ENCODE measurements around the gene CTAG1B.
A peak's percentile ranks its signal among the peaks of the same experiment; 100 is the strongest.
"Not testable (repeated sequence)": the region's sequence is repeated elsewhere in the genome, so short reads cannot be mapped to it uniquely, and the experiment has no call there.

CTAG1B gene

DNA sequence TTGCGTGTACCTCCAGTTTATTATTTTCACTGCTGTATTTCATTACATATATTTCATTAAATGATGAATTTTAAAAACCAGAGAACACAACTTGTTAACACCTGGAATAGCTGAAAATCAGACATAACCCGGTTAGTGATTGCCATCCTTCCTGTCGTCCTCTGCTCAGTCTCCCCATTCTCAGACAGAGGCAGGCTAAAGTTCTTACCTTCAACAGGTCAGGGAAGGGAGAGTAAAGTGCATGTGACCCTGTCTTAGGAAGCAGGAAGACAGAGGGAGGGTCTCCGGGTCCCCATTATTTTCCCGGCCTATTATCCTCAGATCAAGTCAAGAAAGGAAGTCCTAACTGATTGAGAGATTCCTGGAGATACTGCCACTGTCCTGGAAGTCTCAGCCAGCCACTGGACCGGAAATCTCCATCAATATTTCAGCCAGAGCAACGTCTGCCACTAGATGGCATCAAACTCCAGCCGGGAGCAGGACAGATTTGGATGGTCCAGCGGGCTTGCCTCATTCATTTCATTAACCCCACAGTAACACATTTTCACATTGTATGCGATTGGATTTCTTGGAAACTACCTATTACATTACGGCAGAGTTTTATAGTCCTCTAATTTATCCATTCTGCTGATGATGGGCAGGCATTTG is 1.8 kb upstream of the CTAG1B start:
- DNase-seq: not testable (repeated sequence)

DNA sequence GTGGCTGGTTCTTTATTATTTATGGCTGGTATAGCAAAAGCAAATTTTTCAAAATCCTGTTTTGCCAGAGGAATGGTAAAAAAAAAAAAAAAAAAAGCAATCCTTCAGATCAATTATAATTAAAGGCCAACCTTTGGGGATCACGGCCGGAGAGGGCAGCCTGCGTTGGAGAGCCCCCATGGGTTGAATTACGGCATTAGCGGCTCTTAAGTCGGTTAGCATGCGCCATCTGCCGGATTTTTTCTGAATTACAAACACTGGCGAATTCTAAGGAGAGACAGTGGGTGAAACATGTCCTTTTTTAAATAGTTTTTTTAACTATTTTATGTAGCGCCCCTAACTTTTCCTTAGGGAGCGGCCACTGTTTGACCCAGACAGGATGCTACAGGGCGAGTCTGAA is 5.5 kb downstream of the CTAG1B start:
- DNase-seq: not testable (repeated sequence)

DNA sequence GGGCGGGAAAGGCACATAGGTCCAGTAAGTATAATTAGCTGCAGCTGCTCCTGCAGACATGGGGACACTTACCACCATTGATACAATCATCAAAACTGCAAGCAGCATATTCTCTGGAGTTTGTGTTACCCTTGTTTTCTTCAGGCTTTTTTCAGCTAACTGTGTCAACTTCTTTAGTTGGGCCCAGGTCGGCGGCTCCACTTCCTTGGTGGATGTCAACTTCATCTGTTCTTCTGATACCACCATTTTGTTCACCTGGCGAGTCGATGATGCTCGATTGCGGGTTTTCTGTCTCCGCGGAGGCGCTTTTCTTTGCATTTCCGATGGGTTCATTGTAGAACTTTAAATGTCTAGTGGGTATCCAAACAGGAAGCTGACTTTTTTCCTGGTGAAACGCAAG is 7.9 kb downstream of the CTAG1B start:
- not testable (repeated sequence) for DNase-seq

DNA sequence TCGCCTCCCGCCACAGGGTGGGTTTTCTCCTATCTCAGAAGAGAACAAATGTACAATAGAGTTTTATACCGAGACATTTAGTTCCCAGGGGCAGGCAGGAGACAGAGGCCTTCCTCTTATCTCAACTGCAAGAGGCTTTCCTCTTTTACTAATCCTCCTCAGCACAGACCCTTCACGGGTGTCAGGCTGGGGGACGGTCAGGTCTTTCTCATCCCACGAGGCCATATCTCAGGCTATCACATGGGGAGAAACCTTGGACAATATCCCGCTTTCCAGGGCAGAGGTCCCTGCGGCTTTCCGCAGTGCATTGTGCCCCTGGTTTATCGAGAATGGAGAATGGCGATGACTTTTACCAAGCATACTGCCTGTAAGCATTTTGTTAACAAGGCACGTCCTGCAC is 10.3 kb downstream of the CTAG1B start:
- not testable (repeated sequence) for DNase-seq

DNA sequence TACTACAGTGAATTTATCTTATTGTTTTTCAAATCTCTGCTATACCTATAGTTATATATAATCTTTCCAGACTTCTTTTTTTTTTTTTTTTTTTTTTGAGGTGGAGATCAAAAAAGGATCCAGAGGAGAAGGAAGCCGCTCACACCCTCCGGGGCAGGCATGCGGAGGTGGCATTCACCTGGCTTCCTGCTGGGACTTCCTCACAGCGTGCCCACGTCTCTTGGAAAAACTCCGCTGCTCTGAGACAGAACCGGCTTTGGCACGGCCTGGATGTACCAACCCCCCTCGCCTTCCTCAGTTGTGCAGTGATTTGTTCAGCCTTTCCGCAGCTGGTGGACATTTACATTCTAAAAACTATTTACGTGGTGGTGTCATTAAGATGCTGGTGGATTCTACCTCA is 11.1 kb downstream of the CTAG1B start:
- DNase-seq: not testable (repeated sequence)

DNA sequence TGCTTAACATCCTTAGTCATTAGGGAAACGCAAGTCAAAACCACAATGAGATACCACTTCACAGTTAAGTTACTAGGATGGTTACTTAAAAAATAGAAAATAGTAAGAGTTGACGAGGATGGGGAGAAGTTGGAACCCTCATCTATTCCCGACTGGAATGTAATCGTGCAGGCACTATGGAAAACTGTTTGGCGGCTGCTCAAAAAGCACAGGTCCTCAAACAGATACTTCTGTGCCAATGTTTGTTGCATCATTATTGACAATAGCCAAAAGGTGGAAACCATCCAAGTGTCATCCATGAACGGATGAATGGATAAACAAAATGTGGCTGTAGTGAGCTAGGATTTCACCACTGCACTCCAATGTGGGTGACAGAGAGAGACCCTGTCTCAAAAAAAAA is 11.7 kb downstream of the CTAG1B start:
- no peak for DNase-seq

DNA sequence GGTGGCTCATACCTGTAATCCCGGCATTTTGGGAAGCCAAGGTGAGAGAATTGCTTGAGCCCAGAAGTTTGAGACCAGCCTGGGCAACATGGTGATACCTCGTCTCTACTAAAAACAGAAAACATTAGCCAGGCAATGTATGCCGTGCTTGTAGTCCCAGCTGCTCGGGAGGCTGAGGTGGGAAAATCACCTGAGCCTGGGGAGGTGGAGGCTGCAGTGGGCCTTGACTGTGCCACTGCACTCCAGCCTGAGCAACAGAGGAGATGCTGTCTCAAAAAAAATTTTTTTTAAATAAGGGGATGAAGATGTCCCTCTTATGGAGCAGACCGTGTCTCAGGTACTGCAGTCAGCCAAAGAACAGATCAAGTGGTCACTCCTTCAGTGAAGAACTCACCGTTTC is 13.5 kb downstream of the CTAG1B start:
- DNase-seq: no peak

DNA sequence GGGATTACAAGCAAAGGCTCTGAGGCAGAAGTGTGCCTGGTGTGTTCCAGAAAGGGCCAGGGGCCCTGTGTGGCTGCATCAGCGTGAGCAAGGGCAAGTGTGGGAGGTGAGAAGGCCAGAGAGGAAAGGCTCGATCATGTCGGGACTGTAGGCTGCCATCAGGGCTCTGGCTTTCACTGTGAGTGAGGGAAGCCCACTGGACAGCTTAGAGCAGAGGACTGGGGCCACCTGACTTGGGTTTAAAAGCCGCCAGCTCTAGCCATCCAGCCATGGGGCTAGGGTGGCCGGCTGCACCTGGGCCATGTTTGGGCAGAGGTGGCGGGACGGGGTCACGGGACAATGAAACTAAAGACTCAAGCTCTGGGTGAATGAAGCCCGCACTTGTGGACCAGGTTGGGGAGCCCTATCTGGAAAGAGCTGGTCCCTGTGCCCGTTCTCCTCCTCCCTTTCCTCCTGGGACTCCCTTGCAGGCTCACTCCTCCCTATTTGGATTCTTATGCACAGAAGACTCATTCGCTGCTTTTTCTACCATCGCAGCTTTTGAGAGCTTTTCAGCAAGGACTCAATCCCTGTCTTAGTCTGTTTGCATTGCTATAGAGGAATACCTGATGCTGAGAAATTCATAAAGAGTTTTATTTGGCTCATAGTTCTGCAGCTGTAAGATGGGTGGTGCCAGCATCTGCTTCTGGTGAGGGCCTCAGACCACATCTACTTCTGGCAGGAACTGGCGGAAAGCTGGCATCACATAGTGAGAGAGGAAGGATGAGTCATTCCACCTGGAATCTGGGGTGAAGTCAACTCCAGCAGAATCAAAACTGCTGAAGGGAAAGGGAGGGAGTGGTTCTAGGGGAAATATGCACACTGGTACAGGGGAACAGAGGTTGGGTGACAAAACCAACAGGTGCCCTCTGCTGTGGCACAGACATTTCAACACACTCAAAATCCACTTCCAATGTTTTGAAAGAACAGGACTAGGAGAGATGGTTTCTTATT is 15.3 kb downstream of the CTAG1B start:
- DNase-seq: no peak

DNA sequence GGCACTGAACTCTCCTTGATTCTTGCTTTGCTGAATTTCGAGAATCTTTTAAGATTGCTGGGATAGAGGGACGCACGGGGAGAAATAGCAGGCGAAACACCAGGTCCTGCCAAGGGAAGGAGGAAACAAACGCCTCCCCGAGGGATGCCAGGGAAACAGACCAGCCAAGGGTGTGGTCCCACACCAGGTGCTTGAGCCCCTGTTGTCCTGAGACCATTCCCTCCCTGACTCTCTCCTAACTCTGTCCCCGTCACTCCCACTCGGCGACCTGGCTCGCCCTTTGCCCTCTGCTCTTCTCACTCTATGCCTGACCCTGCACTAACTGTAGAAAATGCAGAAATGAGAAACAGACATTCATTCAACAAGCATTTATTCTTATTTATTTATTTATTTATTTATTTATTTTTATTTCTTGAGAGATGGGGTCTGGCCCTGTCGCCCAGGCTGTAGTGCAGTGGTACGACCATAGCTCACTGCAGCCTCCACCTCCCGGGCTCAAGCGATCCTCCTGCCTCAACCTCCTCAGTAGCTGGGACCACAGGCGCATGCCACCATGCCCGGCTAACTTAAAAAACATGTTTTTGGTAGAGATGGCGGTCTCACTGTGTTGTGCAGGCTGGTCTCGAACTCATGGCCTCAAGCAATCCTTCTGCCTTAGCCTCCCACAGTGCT is 16.2 kb downstream of the CTAG1B start:
- DNase-seq: no peak

DNA sequence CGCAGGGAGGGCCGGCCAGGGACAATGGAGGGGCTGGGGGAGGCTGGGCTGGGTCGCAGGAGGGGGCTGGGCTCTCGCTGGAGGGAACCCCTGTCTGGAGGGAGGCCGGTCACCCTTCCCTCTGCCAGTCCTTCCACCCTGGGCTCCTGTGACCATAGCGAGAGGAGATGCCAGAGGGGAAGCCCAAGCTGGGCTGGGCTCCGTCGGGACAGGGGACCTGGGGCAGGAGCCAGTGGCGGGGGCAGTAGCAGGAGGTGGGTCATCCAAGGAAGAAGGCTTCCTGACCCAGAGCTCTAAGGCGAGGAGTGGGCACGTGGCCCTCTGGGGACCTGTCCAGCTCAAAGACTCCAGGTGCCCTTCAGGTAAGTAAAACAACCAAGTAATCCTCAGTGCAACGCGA is 16.9 kb downstream of the CTAG1B start:
- DNase-seq: no peak

DNA sequence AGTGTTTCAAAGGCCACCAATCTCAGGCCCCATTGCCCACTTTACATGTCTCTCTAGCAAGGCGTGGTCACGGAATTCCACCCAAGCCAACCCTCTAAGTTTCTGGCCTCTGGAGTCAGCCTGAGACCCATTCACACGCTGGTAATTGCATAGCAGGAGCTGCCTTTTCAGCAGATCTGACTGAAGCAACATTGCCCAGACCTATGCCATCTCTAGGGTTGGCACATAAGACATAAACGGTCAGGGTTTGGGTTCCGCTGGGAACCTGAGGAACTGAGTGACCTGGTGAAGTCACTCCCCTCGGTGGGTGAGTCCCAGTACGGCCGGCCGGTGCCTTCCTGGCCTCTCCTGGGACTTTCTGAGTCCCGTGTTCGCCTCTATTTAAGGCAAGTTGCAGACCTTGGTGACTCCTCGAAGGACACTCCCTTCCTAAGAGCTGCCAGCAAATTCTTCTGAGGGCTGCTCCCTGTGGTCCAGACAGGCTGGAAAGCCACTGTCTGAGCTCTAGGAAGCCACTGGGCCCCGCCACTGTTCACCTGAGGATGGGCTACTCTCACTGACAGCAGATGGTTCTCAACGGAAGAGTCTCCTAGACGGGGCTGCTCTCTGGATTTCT is 18.2 kb downstream of the CTAG1B start:
- no peak for DNase-seq

DNA sequence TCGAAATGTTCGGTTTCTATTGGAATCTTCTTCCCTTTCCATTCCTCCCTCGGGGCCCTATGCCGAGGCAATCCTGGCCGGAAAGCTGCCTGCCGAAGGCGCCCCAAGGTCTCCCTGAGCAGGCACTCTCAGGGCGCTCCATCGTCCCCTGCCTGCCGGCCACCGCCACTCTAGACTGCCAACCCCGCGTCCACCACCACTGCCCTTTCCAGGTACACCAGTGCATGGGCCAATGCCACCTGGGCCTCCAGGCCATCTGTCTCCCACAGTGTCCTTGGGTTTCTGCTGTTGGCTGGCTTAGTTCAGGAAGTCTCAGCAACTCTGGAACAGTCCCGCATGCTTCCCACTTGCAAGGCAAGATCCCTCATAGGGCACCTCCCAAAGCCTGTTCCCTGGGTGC is 19.6 kb downstream of the CTAG1B start:
- DNase-seq: no peak

DNA sequence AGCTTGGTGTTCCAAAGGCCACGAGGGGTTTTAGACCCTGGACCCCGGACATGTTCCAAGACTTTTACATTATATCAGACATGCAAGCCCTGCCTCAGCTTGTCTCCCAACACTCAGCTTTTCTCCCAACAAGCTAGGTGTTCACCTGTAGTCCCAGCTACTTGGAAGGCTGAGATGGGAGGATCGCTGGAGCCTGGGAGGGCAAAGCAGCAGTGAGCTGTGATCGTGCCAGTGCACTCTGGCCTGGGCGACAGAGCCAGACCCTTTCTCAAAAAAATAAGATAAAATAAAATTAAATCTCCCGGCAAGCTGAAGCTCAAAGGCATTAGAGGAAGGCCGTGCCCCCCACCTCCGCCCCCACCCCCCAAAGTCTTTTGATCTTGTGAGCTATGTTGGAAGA is 20.4 kb downstream of the CTAG1B start:
- DNase-seq: no peak

DNA sequence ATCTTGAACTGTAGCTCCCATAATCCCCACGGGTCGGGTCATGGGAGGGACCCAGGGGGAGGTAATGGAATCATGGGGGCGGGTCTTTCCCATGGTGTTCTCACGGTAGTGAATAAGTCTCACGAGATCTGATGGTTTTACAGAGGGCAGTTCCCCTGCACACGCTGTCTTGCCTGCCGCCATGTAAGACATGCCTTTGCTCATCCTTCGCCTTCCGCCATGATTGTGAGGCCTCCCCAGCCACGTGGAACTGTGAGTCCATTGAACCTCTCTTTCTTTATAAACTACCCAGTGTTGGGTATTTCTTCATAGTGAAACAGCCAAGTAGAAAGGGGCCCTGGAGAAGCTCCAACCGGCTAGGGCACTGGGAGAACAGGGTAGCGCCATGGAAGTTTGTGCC is 21.9 kb downstream of the CTAG1B start:
- no peak for DNase-seq

DNA sequence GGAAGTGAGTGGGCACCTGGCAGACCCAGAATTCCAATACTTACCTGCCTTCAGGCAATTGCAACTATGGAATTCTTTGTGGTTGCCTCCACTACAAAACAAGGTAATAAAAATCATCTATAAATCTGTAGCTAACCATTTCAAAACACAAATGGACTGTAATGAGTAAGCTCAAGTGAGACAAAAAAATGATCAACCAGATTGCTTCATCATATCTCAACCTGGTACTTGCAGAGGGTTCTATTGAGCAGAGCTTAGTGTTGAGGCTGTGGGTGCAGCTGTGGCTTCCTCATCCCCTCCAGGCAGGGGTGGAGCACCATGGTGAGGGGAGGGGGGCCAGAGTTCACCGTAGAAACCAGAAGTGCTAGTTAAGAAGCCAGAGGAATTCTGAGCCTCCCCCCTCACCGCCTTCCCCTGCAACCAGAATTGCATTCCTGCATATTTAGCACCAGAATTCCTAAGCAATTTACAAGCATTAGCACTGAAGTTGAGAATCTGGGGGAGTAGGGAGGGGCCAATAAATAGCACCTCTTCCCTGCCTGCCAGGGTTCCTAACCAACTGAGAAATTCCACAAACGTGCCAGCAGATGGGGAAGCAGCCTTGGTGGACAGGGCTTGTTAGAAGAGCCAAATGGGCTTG is 22.7 kb downstream of the CTAG1B start:
- DNase-seq: peak; percentile 0 to 13

DNA sequence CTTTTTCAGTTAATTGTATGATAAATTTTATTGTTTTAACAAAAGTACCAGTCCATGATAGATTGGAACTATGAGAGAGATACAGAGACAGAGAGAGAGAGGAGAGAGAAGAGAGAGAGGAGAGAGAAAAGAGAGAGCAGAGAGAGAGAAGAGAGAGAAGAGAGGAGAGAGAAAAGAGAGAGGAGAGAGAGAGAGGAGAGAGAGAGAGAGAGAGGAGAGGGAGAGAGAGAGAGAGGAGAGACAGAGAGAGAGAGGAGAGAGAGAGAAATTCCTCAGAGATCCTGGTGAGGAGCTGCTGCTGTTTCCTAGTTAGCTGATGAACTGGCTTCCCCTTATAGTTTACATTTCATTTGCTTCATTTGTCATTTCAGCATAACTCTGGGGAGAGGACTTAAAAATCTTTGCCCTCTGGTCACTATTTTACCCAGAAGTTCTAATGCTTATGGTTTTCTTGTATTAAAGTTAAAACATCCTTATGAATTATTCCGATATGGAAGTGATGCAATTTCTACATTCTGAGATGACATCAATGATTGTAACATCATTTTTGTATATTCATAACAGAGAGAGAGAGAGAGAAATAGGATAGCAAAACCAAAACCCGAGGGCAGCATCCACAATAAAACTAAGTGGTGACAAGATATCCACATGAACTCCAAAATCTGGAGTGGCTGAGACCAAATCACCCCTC is 23.4 kb downstream of the CTAG1B start:
- no peak for DNase-seq

DNA sequence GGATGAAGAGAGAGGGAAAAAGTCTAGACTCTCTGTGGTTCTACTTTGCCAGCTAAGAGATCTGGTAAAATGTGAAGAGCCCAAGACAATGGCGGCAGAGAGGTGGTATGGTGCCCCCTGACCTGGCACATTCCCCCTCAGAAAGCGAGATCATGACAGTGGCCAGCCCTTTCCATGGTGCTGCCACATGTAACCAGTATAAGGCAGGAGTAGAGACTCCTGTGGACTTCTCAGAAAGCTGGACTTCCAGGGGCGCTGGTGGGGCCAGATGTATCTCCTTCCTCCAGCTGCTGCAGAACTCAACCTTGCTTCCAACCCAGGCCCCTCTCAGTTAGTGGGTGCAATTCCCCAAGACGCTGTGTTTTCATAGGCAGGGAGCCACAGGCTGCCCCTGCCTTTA is 24.6 kb downstream of the CTAG1B start:
- DNase-seq: no peak

DNA sequence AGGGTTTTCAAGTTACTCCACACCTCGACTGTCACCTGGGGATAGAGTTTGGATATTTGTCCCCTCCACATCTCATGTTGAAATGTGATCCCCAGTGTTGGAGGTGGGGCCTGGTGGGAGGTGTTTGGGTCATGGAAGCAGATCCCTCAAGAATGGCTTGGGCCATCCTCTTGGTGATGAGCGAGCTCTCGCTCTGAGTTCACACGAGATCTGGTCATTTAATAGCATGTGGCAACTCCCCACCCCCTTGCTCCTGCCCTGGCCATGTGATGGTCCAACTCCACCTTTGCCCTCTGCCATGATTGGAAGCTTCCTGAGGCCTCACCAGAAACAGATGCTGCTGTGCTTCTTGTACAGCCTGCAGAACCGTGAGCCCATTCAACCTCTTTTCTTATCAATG is 25.9 kb downstream of the CTAG1B start:
- DNase-seq: no peak

DNA sequence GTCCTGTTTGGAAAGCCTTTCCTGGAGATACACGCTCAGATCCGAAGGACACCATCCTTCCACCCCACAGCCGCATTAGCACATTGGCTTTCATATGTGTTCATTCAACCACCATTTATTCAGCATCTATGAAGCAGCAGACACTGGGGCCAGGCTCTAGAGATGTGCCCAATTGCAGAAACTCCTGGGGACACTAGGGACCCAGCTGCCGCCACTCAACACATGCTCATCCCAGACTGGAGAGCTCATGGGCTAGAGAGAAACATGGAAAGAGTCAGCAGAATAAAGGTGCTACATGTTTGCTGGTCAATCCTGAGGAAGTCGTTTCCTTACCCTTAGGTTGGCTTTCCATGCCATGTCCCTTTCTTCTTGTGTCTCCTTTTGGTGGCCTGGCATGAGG is 26.6 kb downstream of the CTAG1B start:
- DNase-seq: no peak

DNA sequence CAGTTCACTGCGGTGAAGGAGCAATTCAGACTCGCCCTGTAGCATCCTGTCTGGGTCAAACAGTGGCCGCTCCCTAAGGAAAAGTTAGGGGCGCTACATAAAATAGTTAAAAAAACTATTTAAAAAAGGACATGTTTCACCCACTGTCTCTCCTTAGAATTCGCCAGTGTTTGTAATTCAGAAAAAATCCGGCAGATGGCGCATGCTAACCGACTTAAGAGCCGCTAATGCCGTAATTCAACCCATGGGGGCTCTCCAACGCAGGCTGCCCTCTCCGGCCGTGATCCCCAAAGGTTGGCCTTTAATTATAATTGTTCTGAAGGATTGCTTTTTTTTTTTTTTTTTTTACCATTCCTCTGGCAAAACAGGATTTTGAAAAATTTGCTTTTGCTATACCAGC is 28.7 kb downstream of the CTAG1B start:
- DNase-seq: not testable (repeated sequence)

DNA sequence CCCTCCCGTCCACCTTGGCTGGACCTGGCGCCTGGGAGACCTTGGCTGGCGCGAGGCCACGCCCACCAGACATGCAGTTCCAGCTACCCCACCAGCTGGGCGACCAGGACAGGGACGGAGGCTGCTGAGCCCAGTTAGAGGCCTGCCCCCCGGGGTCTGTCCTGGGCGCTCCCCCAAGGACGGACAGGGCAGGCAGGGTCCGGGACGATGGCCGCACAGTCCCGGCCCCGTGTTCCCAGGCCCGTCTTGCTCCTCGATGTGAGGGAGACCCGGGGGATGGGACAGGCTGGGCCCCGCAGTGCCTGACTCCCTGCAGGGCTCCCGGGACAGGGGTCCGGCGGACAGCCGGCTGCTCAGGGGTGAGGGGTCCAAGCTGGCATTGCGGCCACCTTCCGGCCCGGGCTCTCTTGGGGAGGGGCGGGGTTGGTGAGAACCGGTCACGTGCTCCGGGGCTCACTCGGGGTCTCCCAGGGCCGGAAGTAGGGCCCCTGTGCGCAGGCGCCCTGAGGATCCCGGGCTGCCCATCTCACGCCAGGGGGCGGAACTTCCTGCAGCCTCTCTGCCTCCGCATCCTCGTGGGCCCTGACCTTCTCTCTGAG is 34.4 kb downstream of the CTAG1B start, which contains the start of gene CTAG1A:
Gene CTAG1A (plus strand): TSS at position 549 of the 599 bp plus-strand sequence. CDS start 74 bp downstream, outside the sequence.
- not testable (repeated sequence) for DNase-seq
